HG02678 (cell line): ENCODE data around the gene IRAG1.
"Not testable (repeated sequence)": the region's sequence is repeated elsewhere in the genome, so short reads cannot be mapped to it uniquely, and the experiment has no call there.

Experiments
- ATAC-seq: cut with Tn5 transposase; IDR thresholded peaks from one replicate; pipeline ENCODE4 v1.9.1; 2021; ENCODE audit warnings: mild to moderate bottlenecking, moderate library complexity; ENCODE audit not compliant: unreplicated experiment

Gene IRAG1

GRCh38 chr11:10701982-10702381 is 8.4 kb upstream of the IRAG1 start:
- no peak for ATAC-seq

DNA sequence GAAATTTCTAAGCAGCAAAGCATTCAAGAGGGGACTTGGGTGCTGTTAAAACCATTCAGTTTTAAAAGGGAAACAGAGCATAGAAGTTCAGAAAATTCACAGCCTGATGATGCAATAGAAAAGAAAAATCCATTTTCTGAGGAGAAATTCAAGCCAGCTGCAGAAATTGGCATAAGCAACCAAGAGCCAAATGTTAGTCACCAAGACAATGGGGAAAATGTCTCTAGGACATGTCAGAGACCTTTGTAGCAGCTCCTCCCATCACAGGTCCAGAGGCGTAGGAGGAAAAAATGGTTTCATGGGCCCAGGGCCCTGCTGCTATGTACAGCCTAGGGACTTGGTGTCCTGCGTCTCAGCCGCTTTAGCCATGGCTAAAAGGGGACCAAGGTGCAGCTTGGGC is 5.5 kb upstream of the IRAG1 start:
- no peak for ATAC-seq

GRCh38 chr11:10697323-10697620 is 3.7 kb upstream of the IRAG1 start:
- ATAC-seq = no peak

DNA sequence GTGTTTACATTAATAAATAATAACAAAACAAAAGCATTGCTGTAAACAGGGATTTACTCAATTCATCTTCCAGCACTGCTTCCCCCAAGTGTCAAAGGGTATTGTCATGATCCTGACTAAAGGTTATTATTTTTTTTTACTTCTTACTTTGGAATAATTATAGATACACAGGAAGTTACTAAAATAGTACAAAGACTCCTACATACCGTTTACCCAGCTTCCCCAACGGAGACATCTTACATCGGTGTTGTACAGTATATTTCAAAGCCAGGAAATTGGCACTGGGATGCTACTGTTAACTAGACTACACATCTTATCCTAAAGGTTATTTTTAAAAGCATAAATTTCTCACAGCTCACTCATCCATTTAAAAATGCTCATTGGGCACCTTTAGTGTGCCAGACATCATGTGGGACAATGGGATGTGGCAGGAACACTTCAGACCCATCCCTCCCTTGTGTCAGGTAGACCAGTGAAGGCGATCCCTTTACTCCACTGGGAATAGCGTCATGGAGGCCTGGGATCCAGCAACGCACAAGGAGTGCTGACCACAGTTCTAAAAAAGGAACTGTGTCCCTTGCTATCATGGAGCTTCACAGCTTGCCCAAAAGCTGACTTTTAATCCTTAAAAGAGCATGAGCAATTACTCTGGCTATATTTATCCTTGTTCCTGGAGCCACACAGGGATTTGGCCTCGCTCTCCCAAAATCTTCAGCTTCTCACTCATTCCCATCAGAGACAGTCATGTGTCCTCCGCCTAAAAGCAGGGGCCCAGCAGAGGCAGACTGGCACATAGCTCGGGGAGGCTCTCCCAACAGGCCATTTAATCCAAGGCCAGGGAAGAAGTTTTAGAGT is 3.1 kb upstream of the IRAG1 start:
- ATAC-seq = no peak

DNA sequence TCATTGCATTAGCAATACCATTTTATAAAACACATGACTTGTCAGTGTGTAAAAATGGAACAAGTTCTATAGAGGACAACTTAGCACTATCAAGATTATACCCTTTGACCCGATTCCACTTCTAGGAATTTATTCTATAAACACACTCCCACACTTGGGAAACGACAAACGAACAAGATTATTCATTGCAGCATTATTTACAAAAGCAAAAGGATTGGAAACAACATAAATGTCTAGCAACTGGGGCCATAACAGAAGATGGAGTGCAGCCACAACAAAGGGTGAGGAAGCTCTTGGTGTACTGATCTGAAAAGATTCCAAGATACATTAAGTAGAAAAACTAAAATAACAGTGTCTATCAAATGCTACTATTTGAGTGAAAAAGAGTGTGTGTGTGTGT is 2.3 kb upstream of the IRAG1 start:
- ATAC-seq = no peak

DNA sequence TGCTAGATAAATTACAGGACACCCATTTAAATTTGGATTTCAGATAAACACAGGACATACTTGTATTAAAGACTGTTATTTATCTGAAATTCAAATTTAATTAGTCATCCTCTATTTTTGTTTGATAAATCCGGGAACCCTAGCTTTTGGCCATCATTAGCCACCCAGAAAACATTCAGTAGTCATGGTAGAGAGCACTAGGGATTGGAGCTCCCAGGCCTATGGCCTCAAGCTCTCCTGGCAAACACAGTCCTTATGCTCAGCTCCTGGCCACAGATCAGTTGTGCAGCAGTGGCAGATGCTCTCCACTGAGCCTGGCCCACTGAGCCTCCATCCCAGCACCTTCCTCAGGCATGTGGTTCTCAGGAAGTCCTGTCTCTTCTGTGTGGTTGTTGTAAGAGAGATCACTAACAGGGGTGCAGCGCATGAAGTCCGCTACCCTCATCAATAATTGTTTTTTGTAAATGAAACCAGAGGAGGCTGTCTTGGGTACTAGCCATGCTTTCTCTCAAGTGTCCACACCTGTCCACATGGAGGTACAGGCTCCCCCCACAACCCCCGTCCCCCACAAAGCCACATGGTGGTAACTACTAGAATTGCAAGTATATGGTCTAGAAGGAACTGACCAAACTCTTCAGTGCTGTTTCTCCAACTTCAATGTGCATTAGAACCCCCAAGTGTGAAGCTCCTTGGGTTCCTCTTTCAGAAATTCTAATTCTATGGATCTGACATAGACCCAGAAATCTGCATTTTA is 1.1 kb upstream of the IRAG1 start:
- no peak for ATAC-seq

GRCh38 chr11:10692531-10693115 is 932 bp downstream of the IRAG1 start:
- ATAC-seq = no peak

GRCh38 chr11:10688401-10688800 is 5.2 kb downstream of the IRAG1 start:
- no peak for ATAC-seq

GRCh38 chr11:10686311-10686710 is 7.2 kb downstream of the IRAG1 start:
- no peak for ATAC-seq

DNA sequence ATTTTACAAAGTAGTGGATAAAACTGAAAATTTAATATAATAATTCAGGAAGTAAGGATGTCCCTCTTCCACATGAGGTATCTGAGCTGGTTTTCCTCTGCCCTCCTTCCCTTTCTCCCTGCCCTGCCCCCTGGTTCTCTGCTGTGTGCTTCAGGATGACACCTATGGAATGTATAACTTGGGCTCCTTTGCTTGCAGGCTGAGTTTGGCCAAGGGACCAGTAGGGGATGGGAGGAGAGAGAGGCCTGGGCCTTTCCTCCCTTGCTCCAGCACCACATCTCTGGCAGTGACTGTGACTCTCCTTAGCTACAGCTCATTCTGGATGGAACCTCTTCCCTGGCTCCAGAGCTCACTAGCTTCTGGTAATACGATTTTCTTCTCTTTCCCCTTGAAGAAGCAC is 10.1 kb downstream of the IRAG1 start:
- ATAC-seq = no peak

- no peak for ATAC-seq
Measured at GRCh38 chr11:10680956-10681487, 12.5 kb downstream of the IRAG1 start.

DNA sequence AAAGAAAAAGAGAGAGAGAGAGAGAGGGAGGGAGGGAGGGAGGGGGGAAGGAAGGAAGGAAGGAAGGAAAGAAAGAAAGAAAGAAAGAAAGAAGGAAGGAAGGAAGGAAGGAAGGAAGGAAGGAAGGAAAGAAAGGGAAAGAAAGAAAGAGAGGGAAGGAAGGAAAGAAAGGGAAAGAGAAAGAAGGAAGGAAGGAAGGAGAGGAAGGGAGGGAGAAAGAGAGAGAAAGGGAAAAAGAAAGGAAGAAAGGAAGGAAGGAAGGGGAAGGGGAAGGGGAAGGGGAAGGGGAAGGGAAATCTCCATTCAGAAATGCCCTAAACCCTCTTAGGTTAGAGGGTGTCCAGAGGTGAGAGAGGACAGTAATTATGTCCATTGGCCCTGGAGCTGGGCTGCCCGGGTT is 13.3 kb downstream of the IRAG1 start:
- ATAC-seq = not testable (repeated sequence)

DNA sequence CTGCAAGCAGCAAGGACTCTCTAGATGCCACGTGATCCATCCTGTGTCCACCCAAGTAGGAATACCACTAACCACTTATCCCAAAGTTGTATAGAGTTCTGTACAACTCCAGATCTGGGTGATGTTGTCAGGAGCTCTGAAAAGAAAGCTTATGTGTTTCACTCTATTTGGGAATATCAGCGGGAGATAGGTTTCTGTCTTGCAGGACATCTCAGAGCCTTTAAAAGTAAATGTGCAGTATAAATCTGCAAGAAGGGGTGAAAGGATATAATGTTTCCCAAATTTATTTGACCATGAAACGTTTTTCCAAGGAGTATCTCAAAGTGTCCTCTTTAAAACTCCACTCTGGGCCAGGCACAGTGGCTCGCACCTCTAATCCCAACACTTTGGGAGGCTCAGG is 13.9 kb downstream of the IRAG1 start:
- ATAC-seq = no peak

DNA sequence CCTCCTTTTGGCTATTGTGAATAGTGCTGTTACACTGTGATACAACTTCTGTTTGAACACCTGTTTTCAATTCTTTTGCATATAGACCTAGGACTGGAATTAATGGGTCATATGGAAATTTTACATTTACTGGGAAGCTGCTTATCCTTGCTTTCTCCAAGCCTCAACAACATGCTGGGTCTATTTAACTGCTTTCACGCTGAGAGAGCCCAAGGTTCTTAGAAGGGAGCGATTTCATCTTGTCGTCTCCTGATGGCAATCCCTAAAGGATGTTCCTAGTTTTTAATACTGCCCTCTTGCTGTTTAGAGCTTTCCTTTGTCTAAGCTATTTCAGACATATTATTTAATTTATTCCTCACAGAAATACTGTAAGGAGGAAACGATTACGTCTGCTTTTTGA is 15.5 kb downstream of the IRAG1 start:
- no peak for ATAC-seq

DNA sequence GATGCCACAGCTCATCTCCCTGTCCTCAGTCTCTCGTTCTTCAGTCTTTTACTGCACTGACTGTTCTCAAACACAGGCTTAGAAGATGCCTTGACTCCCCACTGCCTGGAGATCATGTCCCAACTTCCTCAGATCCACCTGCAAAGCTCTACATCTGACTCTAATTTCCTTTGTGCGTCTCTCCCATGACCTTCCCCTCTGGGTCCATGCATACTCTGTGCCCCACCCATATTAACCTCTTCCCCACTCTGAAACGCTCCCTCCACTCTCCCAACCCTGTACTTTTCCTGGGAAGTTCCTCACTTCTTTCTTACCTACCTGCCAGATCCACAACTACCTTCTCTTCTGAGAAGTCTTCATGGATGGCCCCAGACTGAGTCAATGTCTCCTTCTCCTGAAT is 16.6 kb downstream of the IRAG1 start:
- ATAC-seq = no peak

GRCh38 chr11:10674911-10675440 is 18.6 kb downstream of the IRAG1 start:
- ATAC-seq = no peak

DNA sequence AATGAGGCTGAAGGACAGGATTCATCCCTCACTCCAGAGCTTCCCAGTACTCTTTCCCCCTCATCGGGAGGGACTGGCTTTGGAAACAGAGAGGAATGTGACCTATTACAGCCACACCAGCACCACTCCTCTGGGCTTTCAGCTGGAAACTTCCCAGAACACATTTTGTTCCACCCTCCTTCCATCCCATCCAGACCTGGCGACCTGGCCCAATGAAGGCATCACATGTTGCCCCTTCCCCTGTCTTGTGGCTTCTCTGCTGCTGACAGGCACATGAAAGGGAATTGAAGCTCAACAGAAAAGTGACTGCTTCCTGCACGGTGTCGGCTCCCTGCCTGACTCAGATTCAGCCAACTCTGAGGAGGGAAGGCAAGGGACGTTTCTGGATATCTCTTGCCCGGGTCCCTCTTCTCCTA is 19.1 kb downstream of the IRAG1 start:
- ATAC-seq = no peak

DNA sequence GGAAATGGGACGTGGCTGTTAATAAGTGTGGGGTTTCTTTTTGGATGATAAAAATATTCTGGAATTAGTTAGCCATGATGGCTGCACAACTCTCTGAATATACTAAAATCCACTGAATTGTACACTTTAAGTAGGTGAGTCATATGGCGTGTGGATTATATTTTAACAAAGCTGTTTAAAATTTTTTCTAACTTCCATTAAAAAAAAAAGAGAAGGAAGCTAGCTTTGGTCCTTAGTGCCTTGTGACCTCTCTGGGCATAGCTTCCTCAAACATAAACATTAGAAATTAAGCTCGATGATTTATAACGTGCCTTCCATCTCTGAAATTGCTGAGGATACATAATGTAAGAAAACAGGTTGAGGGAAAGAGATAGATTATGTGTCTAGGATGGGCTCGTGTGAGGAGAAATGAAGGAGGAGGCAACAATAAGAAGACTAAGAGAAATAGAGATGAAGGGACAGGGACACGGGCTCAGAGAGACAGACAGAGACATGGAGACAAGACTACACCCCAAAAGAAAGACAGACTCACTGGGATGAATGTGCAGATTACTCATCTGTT is 20.0 kb downstream of the IRAG1 start:
- no peak for ATAC-seq

GRCh38 chr11:10670099-10670498 is 23.5 kb downstream of the IRAG1 start:
- no peak for ATAC-seq

GRCh38 chr11:10669258-10670033 is 24.1 kb downstream of the IRAG1 start:
- no peak for ATAC-seq

DNA sequence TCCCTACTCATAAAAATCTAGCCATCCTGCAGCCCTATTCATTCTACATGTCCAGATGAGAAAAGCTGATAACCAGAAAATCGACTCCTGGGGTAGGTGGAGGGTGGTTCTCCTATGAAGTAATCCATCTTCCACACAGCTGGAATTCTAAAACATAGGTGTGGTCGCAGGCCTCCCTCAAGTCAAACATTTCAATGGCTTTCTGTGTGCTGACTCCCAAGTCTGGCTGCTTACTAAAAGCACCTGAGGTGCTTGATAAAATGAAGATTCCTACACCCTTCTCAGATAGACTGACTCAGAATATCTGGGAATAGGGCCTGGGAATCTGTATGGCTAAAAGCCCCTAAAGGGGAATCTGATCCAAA is 26.1 kb downstream of the IRAG1 start:
- ATAC-seq = no peak
